ENCODE results near the gene ANAPC2.

The ANAPC2 gene

GRCh38 chr9:137150617-137151457 is 37.5 kb downstream of the ANAPC2 start:
- in situ Hi-C loops (cut with MboI; ENCODE audit: low sequenced_read_pairs) = no loop called here

DNA sequence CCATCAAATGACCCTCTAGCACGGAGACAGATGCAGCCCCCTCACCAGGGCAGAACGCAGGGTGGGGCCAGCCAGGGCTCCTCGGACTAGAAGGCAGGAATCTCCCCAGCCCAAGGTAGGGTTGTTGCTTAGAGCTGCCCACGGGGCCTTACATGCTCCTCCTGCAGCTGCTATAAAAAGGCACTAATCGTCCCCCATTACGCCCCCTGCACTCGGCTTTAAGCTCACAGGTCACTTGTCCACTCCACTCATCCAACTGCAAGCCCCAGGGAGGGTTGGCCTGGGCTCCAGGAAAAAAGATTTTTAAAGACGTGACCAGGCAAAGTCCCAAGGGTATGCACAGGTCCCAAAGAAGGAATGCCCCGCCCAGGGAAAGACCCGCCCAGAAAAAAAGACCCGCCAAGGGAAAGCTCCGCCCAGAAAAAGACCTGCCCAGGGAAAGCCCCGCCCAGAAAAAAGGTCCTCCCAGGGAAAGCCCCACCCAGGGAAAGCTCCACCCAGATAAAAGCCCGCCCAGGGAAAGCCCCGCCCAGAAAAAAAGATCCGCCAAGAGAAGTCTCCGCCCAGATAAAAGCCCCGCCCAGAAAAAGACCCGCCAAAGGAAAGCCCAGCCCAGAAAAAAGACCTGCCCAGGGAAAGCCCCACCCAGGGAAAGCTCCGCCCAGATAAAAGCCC is 38.3 kb downstream of the ANAPC2 start:
- in situ Hi-C loops (cut with MboI; ENCODE audit: low sequenced_read_pairs) = no loop called here

GRCh38 chr9:137149363-137149762 is 39.0 kb downstream of the ANAPC2 start:
- in situ Hi-C loops (cut with MboI; ENCODE audit: low sequenced_read_pairs) = no loop called here

DNA sequence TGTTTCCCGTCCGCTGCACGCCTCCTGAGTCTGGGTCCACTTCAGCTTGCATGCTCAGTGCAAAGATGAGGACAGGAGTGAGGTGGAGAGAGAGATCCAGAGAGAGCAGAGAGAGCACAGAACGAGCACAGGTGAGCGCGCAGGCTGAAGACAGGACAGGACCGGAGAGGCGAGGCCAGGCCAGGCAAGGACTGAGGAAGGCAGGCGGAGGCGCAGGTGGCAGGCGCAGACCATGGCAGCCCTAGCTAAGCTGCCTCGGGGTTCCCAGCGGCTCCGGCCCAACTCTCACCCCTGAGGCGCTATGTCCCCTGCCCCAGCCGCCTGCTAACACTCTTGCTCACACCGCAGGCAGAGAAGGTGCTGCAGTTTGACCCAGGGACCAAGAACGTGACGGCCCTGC is 39.7 kb downstream of the ANAPC2 start:
- in situ Hi-C loops (cut with MboI; ENCODE audit: low sequenced_read_pairs) = no loop called here

DNA sequence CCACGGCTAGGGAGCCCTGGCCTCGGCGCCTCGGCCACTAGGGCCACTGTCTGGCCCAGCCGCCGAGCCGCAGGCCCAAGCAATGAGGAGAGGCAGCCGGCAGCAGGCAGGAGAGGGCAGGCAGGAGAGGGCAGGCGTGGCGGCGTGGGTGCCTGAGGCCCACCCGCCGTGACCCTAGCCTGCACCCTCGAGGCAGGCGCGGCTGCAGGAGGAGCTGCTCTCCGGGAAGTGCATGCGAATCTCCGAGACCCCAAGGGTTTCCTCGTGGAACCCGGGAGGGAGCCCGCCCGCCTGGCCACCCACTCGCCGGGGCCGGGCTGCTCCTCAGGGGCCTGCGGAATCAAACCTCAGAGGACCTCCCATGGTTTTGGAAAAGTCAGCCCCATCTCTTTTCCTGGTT is 40.1 kb downstream of the ANAPC2 start:
- in situ Hi-C loops (cut with MboI; ENCODE audit: low sequenced_read_pairs) = no loop called here

- in situ Hi-C loops (cut with MboI; ENCODE audit: low sequenced_read_pairs) = no loop called here
These were observed 40.6 kb downstream of the ANAPC2 start for GRCh38 chr9:137147793-137148160.

GRCh38 chr9:137147091-137147792 is 41.1 kb downstream of the ANAPC2 start:
- in situ Hi-C loops (cut with MboI; ENCODE audit: low sequenced_read_pairs) = no loop called here

DNA sequence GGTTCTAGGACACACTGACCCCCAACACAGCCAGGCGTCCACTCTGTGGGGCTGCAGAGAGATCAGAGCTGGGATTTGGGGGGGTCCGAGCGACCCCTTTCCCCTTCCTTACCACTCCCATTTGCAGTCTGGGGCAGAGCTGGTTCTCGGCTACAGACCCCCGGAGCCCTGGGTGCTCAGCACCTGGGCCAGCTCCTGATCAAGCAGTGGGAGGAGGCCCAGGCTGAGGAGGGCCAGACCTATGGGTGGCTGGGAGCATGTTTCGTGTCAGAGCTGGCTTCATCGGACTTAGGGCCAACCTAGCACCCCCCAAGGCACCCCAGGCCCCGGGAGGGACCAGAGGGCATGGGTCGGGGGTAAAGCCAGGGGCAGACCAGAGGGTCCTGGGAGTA is 41.8 kb downstream of the ANAPC2 start:
- in situ Hi-C loops (cut with MboI; ENCODE audit: low sequenced_read_pairs) = no loop called here

DNA sequence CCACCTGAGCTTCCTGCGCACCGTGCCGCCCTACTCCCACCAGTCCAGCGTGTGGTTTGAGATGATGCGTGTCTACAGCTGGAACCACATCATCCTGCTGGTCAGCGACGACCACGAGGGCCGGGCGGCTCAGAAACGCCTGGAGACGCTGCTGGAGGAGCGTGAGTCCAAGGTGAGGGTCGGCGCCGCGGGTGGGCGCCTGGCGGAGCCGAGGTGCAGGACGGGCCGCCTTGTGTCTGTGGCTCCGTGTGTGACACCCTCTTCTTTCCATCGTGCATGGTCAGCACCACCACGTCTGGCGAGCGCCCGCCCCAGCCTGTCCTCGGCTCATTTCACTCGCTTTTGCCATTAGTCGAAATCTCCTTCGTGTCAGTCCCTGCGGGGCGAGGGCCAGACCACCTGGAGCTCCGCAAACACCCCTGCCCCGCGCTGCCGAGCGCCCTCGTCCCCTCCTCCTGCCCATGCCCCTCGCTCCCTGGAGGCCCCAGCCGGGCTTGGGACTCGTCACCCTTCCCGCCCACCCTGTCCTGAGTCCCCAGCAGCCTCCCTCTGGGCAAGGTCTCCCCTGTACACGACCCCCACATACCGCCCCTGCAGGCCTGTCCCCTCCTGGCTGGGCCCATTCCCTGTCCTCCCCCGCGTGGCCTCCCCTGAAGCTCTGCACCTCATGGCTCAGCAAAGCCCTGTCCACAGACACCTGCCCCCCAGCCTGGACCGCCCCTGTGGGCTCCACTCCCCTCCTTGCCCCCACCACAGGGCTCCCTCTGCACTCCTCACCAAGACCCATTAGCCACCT is 42.4 kb downstream of the ANAPC2 start:
- in situ Hi-C loops (cut with MboI; ENCODE audit: low sequenced_read_pairs) = no loop called here

GRCh38 chr9:137143459-137143858 is 44.9 kb downstream of the ANAPC2 start:
- in situ Hi-C loops (cut with MboI; ENCODE audit: low sequenced_read_pairs) = no loop called here

DNA sequence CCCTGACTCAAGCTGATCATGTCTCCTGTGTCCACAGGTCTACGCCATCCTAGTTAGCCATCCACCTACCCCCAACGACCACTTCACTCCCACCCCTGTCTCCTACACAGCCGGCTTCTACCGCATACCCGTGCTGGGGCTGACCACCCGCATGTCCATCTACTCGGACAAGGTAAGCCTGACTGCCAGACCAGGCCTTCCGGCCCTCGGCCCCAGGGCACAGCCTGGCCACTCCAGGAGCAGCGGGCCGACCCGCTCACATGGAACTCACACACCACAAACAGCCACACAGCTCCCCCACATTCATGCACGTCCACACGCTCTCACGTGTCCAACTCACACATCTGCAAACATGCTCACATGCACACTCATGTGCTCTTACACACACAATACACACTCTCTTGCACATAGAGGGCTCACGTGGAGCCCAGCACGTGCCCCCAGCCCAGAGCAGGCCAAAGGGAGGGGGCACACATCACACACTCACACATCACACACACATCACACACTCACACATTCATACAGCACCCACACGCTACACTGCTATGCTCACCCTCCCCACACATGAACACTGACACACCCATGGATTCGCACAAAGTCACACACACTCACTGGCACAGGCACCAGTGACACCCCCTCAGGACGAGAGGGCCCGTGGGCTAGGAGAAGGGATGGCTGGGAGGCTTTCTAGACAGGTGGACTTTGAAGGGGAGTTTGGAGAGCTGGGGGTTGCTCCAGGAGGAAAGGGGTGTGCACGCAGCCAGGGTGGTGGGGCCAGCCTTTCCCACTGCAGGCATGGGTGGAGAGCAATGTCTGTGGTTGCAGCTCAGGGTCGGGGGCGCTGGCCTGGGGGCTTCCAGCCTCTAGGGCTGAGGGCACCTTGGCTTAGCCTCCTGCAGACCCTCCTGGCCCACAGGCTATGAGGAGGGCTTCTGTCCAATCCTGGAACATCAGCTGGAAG is 46.1 kb downstream of the ANAPC2 start:
- in situ Hi-C loops (cut with MboI; ENCODE audit: low sequenced_read_pairs) = no loop called here

DNA sequence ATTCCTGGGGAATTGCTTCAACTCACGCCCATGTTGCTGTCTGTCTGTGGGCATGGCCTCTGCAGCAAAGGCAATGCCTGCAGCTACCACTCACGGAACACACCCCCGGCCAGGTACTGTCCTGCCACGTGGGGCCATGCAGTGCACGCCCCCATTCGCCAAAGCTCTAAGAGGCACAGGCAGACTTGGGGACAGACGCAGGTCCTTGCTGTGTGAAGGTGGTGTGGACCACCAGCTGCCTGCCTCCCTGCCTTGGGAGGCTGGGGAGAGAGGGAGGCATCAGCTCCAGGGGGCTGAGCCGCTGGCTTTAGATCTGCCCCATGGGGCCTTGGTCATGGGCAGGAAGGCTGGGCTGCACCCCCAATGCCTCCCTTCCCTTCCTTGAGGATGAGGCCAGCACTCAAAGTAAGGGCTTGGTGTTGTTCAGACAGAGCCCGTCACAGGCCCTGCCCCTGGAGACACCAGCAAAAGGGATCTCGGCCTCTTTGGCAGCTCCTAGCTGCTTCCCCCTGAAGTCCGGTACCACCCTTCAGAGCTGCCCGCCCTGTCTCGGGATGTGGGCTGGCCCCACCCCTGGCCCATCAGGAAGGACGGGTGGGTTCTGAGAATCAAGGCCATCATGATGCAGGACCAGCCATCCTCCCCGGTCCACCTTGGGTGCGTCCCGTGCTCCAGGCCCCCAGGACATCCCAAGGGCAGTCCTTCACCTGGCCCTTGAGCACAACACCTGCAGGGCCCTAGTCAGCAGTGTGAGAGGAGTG is 47.1 kb downstream of the ANAPC2 start:
- in situ Hi-C loops (cut with MboI; ENCODE audit: low sequenced_read_pairs) = no loop called here

GRCh38 chr9:137140151-137141012 is 48.0 kb downstream of the ANAPC2 start:
- in situ Hi-C loops (cut with MboI; ENCODE audit: low sequenced_read_pairs) = no loop called here

DNA sequence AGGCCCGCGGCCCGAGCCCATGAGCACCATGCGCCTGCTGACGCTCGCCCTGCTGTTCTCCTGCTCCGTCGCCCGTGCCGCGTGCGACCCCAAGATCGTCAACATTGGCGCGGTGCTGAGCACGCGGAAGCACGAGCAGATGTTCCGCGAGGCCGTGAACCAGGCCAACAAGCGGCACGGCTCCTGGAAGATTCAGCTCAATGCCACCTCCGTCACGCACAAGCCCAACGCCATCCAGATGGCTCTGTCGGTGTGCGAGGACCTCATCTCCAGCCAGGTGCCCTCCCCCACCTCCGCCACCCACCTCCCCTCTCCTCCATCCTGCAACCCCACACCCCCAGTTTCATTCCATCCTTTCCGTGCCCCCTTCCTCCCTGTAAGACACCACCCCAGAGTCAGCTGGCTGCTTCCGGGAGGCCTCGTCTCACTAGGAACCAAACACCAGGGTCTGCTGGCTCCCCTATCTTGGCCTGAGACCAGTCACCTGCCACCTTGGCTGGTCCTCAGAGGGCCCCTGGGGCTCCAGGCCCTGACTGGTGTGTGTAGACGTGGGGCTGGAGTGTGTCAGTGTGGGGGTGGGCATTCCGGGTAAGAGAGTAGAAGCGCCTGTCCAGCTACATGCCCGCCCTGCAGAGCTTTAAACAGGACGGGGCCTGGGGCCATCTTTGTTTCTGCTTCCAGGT is 48.8 kb downstream of the ANAPC2 start:
- in situ Hi-C loops (cut with MboI; ENCODE audit: low sequenced_read_pairs) = no loop called here

GRCh38 chr9:137138722-137139467 is 49.5 kb downstream of the ANAPC2 start, which contains the start of gene GRIN1:
Gene GRIN1, plus strand, starts transcription at chr9:137139154. Its CDS starts 333 bp downstream, at chr9:137139487.
- in situ Hi-C loops (cut with MboI; ENCODE audit: low sequenced_read_pairs) = no loop called here

- in situ Hi-C loops (cut with MboI; ENCODE audit: low sequenced_read_pairs) = no loop called here
These were observed 50.2 kb downstream of the ANAPC2 start for GRCh38 chr9:137138058-137138721.
